Germinal center (tissue), 1 donor: ENCODE data around the gene CABP5.
"Not testable (repeated sequence)": the region's sequence is repeated elsewhere in the genome, so short reads cannot be mapped to it uniquely, and the experiment has no call there.

ENCODE experiments used
- DNase-seq: peaks from one replicate; pipeline ENCODE4 v3.0.0; 2012; ENCODE audit warnings: mixed read lengths, low spot score

The CABP5 gene

GRCh38 chr19:48043675-48044258, at the start of gene CABP5:
Gene CABP5 (minus strand): TSS chr19:48044079. CDS start chr19:48043922, 157 bp downstream.
- no peak for DNase-seq

- DNase-seq: not testable (repeated sequence)
Observed at GRCh38 chr19:48091111-48091718, 47.3 kb upstream of the CABP5 start.

- no peak for DNase-seq
Observed at GRCh38 chr19:48090281-48090802, 46.5 kb upstream of the CABP5 start.

GRCh38 chr19:48088991-48089390, 45.1 kb upstream of the CABP5 start:
- not testable (repeated sequence) for DNase-seq

- DNase-seq: no peak
Observed at GRCh38 chr19:48085904-48086864, 42.3 kb upstream of the CABP5 start.

GRCh38 chr19:48085076-48085475, 41.2 kb upstream of the CABP5 start:
- DNase-seq: no peak

- DNase-seq: no peak
Observed at GRCh38 chr19:48081106-48081505, 37.2 kb upstream of the CABP5 start.

- DNase-seq: not testable (repeated sequence)
Observed at GRCh38 chr19:48070177-48070769, 26.4 kb upstream of the CABP5 start.

GRCh38 chr19:48069435-48069834, 25.6 kb upstream of the CABP5 start:
- no peak for DNase-seq

GRCh38 chr19:48064509-48064908, 20.6 kb upstream of the CABP5 start:
- DNase-seq: no peak

GRCh38 chr19:48061401-48062344, 17.8 kb upstream of the CABP5 start:
- DNase-seq: no peak

GRCh38 chr19:48060381-48060780, 16.5 kb upstream of the CABP5 start:
- no peak for DNase-seq

GRCh38 chr19:48059331-48059730, 15.5 kb upstream of the CABP5 start:
- DNase-seq: no peak

- no peak for DNase-seq
Observed at GRCh38 chr19:48053856-48054255, 10.0 kb upstream of the CABP5 start.

GRCh38 chr19:48053076-48053475, 9.2 kb upstream of the CABP5 start:
- DNase-seq: no peak

GRCh38 chr19:48051335-48052033, 7.6 kb upstream of the CABP5 start:
- DNase-seq: no peak

- no peak for DNase-seq
Observed at GRCh38 chr19:48044561-48044960, 682 bp upstream of the CABP5 start.

GRCh38 chr19:48041877-48042580, 1.9 kb downstream of the CABP5 start:
- DNase-seq: no peak

- no peak for DNase-seq
Observed at GRCh38 chr19:48036765-48037164, 7.1 kb downstream of the CABP5 start.

- DNase-seq: no peak
Observed at GRCh38 chr19:48033604-48034003, 10.3 kb downstream of the CABP5 start.
